WTC11 (cell line): ENCODE measurements around the gene ATP6V1C2. TPM values are rescaled to one million over a fixed set of nuclear protein-coding genes. Genes with fewer than 3 reads are reported as not detected.

Source experiments
- ATAC-seq: fragments of 200-7000 bp; cut with Tn5 transposase; 2 replicates; pipeline ENCODE4 v1.10.0; 2021; ENCODE audit warnings: mild to moderate bottlenecking, moderate library complexity
- CTCF ChIA-PET: fragments of 300-600 bp; sonication (Branson Sonifier 250); formaldehyde crosslinking; loops from one replicate; lab custom pipeline; 2021; ENCODE audit warnings: antibody characterized with exemption; lab: Charles Lee
- POLR2A ChIA-PET: fragments of 350-600 bp; sonication (Branson Sonifier 250); formaldehyde crosslinking; loops from one replicate; lab custom pipeline; 2021; ENCODE audit warnings: antibody characterized with exemption; lab: Charles Lee
- DNase-seq: peaks from one replicate; pipeline ENCODE4 v3.0.0; 2021; ENCODE audit warnings: low spot score
- H3K27ac Mint-ChIP-seq: 2 replicates; pipeline ENCODE4 v1.8.0; 2021; ENCODE audit warnings: mixed read lengths
- H3K27me3 Mint-ChIP-seq: 2 replicates; pipeline ENCODE4 v1.8.0; 2021; ENCODE audit warnings: low read depth, mild to moderate bottlenecking, moderate library complexity, mixed read lengths
- H3K36me3 Mint-ChIP-seq: 2 replicates; pipeline ENCODE4 v1.8.0; 2021; ENCODE audit warnings: mixed read lengths
- H3K4me1 Mint-ChIP-seq: 2 replicates; pipeline ENCODE4 v1.8.0; 2022; ENCODE audit warnings: mixed read lengths
- H3K4me3 Mint-ChIP-seq: 2 replicates; pipeline ENCODE4 v1.8.0; 2021; ENCODE audit warnings: mild to moderate bottlenecking, moderate library complexity, mixed read lengths
- H3K9me3 Mint-ChIP-seq: 2 replicates; pipeline ENCODE4 v1.8.0; 2021; ENCODE audit warnings: mixed read lengths
- CREB1 ChIP-seq: sonication (generic); formaldehyde crosslinking; IDR thresholded peaks from 2 replicates; pipeline ENCODE4 v1.8.0; 2023; ENCODE audit warnings: mild to moderate bottlenecking, missing genetic modification reagents
- ESRRA ChIP-seq: sonication (generic); formaldehyde crosslinking; IDR thresholded peaks from 2 replicates; pipeline ENCODE4 v1.8.1; 2022; ENCODE audit warnings: mild to moderate bottlenecking, missing genetic modification reagents, borderline replicate concordance
- FOXJ3 ChIP-seq: sonication (generic); formaldehyde crosslinking; IDR thresholded peaks from 2 replicates; pipeline ENCODE4 v1.9.0; 2021; ENCODE audit warnings: missing genetic modification reagents, mild to moderate bottlenecking, borderline replicate concordance
- FOXK1 ChIP-seq: sonication (generic); formaldehyde crosslinking; IDR thresholded peaks from 2 replicates; pipeline ENCODE4 v1.8.0; 2022; ENCODE audit warnings: mild to moderate bottlenecking, moderate library complexity, missing genetic modification reagents
- GRHL2 ChIP-seq: fragments of 250-450 bp; sonication (Bioruptor Pico); IDR thresholded peaks from 2 replicates; pipeline ENCODE4 v1.8.0; 2022; ENCODE audit warnings: mild to moderate bottlenecking, moderate library complexity; ENCODE audit not compliant: insufficient replicate concordance, severe bottlenecking
- GTF2I ChIP-seq: fragments of 250-450 bp; sonication (Bioruptor Pico); conservative IDR thresholded peaks from 2 replicates; pipeline ENCODE4 v1.4.0; 2021; ENCODE audit warnings: mild to moderate bottlenecking
- NR2C2 ChIP-seq: sonication (generic); formaldehyde crosslinking; IDR thresholded peaks from 2 replicates; pipeline ENCODE4 v1.8.0; 2022; ENCODE audit warnings: mild to moderate bottlenecking, missing genetic modification reagents
- PRRX2 ChIP-seq: fragments of 250-450 bp; sonication (Bioruptor Pico); IDR thresholded peaks from 2 replicates; pipeline ENCODE4 v1.8.0; 2021; ENCODE audit warnings: mild to moderate bottlenecking
- SOX15 ChIP-seq: fragments of 250-450 bp; sonication (Bioruptor Pico); IDR thresholded peaks from 2 replicates; pipeline ENCODE4 v1.9.0; 2021; ENCODE audit warnings: mild to moderate bottlenecking
- SP1 ChIP-seq: sonication (generic); formaldehyde crosslinking; conservative IDR thresholded peaks from 2 replicates; pipeline ENCODE4 v1.8.1; 2022; ENCODE audit warnings: missing genetic modification reagents
- TCF7 ChIP-seq: sonication (generic); formaldehyde crosslinking; IDR thresholded peaks from 2 replicates; pipeline ENCODE4 v1.8.0; 2022; ENCODE audit warnings: mild to moderate bottlenecking, low read depth, missing genetic modification reagents, moderate library complexity
- ZBTB21 ChIP-seq: sonication (generic); formaldehyde crosslinking; IDR thresholded peaks from 2 replicates; pipeline ENCODE4 v1.8.1; 2023; ENCODE audit warnings: mild to moderate bottlenecking, missing genetic modification reagents, borderline replicate concordance
- ZNF416 ChIP-seq: fragments of 250-450 bp; sonication (Bioruptor Pico); IDR thresholded peaks from 2 replicates; pipeline ENCODE4 v1.9.0; 2021; ENCODE audit warnings: mild to moderate bottlenecking, inconsistent platforms
- total RNA-seq: library from RNA; stranded (reverse); gene quantifications from 3 replicates; pipeline ENCODE4 v1.2.3, GENCODE V29; 2021
- TF ChIP-seq, protein P1 (sequence below): sonication (generic); formaldehyde crosslinking; IDR thresholded peaks from 2 replicates; pipeline ENCODE4 v1.8.1; 2023; ENCODE audit warnings: mild to moderate bottlenecking, missing genetic modification reagents, borderline replicate concordance
- TF ChIP-seq, protein P2 (sequence below): fragments of 200-600 bp; IDR thresholded peaks from 2 replicates; pipeline ENCODE4 v1.8.0; 2022; ENCODE audit warnings: antibody characterized with exemption
- TF ChIP-seq, protein P3 (sequence below): sonication (generic); formaldehyde crosslinking; conservative IDR thresholded peaks from 2 replicates; pipeline ENCODE4 v1.8.1; 2022; ENCODE audit warnings: mild to moderate bottlenecking, missing genetic modification reagents
- TF ChIP-seq, protein P4 (sequence below): sonication (generic); formaldehyde crosslinking; IDR thresholded peaks from 2 replicates; pipeline ENCODE4 v1.8.1; 2022; ENCODE audit warnings: missing genetic modification reagents, borderline replicate concordance
- TF ChIP-seq, protein P5 (sequence below): sonication (generic); formaldehyde crosslinking; IDR thresholded peaks from 2 replicates; pipeline ENCODE4 v1.8.1; 2023; ENCODE audit warnings: mild to moderate bottlenecking, missing genetic modification reagents
- TF ChIP-seq, protein P6 (sequence below): fragments of 250-450 bp; sonication (Bioruptor Pico); IDR thresholded peaks from 2 replicates; pipeline ENCODE4 v1.9.0; 2021; ENCODE audit warnings: mild to moderate bottlenecking
- TF ChIP-seq, protein P7 (sequence below): sonication (generic); formaldehyde crosslinking; IDR thresholded peaks from 2 replicates; pipeline ENCODE4 v1.8.0; 2023; ENCODE audit warnings: missing genetic modification reagents
- TF ChIP-seq, protein P8 (sequence below): fragments of 250-450 bp; sonication (Bioruptor Pico); conservative IDR thresholded peaks from 2 replicates; pipeline ENCODE4 v1.9.0; 2021; ENCODE audit warnings: mild to moderate bottlenecking

ATP6V1C2 gene
- total RNA-seq, 1 experiment from 2014 or later, result 0.42 TPM

DNA sequence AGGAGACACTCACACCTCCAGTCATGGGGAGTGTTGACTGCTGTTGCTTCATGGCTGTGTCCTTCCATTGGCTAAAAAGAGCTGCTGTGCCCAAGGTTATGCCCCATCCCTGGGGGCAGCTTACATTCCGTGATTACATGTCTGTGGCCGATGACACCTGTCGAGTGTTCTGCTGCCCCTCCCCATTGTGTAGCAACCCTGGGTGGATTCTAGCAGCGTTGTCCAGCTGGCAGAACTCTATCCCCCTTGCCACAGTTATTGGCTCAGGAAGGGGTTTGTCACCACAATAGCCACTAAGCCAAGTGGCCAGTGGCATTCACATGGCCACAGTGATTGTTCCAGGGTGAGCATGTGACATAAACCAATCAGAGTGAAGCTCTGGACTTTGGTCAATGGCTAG is 102.8 kb downstream of the ATP6V1C2 start:
- H3K36me3 Mint-ChIP-seq, result no peaks in the 10 kb centered on the region
- ATAC-seq (no peak), DNase-seq (no peak)
- CTCF ChIA-PET, result interaction anchor here (0.9 kb wide), 1 partner anchor 9 kb away, joined by 3 read pairs; no protein-coding TSS in a partner anchor
- no peaks in the 10 kb centered on the region; the same call in 1 of the 2 replicates for H3K27me3 Mint-ChIP-seq
- TF ChIP-seq GTF2I (CRISPR knock-in tag), result no peak
- TF ChIP-seq, protein P1, sequence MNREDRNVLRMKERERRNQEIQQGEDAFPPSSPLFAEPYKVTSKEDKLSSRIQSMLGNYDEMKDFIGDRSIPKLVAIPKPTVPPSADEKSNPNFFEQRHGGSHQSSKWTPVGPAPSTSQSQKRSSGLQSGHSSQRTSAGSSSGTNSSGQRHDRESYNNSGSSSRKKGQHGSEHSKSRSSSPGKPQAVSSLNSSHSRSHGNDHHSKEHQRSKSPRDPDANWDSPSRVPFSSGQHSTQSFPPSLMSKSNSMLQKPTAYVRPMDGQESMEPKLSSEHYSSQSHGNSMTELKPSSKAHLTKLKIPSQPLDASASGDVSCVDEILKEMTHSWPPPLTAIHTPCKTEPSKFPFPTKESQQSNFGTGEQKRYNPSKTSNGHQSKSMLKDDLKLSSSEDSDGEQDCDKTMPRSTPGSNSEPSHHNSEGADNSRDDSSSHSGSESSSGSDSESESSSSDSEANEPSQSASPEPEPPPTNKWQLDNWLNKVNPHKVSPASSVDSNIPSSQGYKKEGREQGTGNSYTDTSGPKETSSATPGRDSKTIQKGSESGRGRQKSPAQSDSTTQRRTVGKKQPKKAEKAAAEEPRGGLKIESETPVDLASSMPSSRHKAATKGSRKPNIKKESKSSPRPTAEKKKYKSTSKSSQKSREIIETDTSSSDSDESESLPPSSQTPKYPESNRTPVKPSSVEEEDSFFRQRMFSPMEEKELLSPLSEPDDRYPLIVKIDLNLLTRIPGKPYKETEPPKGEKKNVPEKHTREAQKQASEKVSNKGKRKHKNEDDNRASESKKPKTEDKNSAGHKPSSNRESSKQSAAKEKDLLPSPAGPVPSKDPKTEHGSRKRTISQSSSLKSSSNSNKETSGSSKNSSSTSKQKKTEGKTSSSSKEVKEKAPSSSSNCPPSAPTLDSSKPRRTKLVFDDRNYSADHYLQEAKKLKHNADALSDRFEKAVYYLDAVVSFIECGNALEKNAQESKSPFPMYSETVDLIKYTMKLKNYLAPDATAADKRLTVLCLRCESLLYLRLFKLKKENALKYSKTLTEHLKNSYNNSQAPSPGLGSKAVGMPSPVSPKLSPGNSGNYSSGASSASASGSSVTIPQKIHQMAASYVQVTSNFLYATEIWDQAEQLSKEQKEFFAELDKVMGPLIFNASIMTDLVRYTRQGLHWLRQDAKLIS (CRISPR knock-in tag), result no peak
- TF ChIP-seq, protein P2, sequence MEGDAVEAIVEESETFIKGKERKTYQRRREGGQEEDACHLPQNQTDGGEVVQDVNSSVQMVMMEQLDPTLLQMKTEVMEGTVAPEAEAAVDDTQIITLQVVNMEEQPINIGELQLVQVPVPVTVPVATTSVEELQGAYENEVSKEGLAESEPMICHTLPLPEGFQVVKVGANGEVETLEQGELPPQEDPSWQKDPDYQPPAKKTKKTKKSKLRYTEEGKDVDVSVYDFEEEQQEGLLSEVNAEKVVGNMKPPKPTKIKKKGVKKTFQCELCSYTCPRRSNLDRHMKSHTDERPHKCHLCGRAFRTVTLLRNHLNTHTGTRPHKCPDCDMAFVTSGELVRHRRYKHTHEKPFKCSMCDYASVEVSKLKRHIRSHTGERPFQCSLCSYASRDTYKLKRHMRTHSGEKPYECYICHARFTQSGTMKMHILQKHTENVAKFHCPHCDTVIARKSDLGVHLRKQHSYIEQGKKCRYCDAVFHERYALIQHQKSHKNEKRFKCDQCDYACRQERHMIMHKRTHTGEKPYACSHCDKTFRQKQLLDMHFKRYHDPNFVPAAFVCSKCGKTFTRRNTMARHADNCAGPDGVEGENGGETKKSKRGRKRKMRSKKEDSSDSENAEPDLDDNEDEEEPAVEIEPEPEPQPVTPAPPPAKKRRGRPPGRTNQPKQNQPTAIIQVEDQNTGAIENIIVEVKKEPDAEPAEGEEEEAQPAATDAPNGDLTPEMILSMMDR, result no peak
- TF ChIP-seq, protein P3, sequence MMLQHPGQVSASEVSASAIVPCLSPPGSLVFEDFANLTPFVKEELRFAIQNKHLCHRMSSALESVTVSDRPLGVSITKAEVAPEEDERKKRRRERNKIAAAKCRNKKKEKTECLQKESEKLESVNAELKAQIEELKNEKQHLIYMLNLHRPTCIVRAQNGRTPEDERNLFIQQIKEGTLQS (CRISPR knock-in tag), result no peak
- TF ChIP-seq, protein P4, sequence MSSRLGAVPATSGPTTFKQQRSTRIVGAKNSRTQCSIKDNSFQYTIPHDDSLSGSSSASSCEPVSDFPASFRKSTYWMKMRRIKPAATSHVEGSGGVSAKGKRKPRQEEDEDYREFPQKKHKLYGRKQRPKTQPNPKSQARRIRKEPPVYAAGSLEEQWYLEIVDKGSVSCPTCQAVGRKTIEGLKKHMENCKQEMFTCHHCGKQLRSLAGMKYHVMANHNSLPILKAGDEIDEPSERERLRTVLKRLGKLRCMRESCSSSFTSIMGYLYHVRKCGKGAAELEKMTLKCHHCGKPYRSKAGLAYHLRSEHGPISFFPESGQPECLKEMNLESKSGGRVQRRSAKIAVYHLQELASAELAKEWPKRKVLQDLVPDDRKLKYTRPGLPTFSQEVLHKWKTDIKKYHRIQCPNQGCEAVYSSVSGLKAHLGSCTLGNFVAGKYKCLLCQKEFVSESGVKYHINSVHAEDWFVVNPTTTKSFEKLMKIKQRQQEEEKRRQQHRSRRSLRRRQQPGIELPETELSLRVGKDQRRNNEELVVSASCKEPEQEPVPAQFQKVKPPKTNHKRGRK (CRISPR knock-in tag), result no peak
- TF ChIP-seq NR2C2 (CRISPR knock-in tag), result no peak
- TF ChIP-seq, protein P5, sequence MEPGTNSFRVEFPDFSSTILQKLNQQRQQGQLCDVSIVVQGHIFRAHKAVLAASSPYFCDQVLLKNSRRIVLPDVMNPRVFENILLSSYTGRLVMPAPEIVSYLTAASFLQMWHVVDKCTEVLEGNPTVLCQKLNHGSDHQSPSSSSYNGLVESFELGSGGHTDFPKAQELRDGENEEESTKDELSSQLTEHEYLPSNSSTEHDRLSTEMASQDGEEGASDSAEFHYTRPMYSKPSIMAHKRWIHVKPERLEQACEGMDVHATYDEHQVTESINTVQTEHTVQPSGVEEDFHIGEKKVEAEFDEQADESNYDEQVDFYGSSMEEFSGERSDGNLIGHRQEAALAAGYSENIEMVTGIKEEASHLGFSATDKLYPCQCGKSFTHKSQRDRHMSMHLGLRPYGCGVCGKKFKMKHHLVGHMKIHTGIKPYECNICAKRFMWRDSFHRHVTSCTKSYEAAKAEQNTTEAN (CRISPR knock-in tag), result no peak
- TF ChIP-seq TCF7 (CRISPR knock-in tag), result no peak
- TF ChIP-seq ZBTB21, result no peak
- no peak for TF ChIP-seq ZNF416 (CRISPR knock-in tag)
- no peak for TF ChIP-seq FOXK1 (CRISPR knock-in tag)
- TF ChIP-seq CREB1, result no peak
- no peak for TF ChIP-seq ESRRA (CRISPR knock-in tag)
- H3K4me3 Mint-ChIP-seq, result no peak overlapping the region
- POLR2A ChIA-PET, result no interaction called here
- H3K27ac Mint-ChIP-seq, result no peak overlapping the region
- no peaks in the 10 kb centered on the region for H3K4me1 Mint-ChIP-seq
- H3K9me3 Mint-ChIP-seq, result peaks cover 7% of the 10 kb centered on the region

DNA sequence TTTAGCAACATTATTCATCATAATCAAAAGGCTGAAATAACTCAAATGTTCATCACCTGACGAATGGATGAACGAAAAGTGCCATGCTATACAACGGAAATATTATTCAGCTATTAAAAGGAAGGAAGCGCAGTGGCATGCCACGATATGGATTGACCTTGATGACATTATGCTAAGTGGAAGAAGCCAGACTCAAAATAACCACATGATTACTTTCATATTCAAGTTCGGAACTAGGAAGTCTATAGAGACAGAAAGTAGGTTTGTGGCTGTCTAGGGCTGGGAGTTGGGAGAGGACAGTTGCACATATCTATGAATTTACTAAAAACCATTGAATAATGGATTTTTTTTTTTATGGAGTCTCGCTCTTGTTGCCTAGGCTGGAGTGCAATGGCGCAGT is 104.6 kb downstream of the ATP6V1C2 start:
- Mint-ChIP-seq H3K27ac (no peak overlapping the region), H3K9me3 (peaks cover 7% of the 10 kb centered on the region), H3K36me3 (no peaks in the 10 kb centered on the region), H3K4me1 (no peaks in the 10 kb centered on the region; the same call in 1 of the 2 replicates), H3K27me3 (peaks cover 1% of the 10 kb centered on the region; the same call in 1 of the 2 replicates), H3K4me3 (no peak overlapping the region)
- ATAC-seq, result no peak
- CTCF ChIA-PET, result no interaction called here
- no peak for DNase-seq
- POLR2A ChIA-PET, result interaction anchor here (0.8 kb wide), 1 partner anchor 205 kb away, joined by 3 read pairs; no protein-coding TSS in a partner anchor
- TF ChIP-seq, protein P6, sequence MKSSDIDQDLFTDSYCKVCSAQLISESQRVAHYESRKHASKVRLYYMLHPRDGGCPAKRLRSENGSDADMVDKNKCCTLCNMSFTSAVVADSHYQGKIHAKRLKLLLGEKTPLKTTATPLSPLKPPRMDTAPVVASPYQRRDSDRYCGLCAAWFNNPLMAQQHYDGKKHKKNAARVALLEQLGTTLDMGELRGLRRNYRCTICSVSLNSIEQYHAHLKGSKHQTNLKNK (CRISPR knock-in tag), result no peak
- no peak for TF ChIP-seq SOX15 (CRISPR knock-in tag)
- TF ChIP-seq, protein P7, sequence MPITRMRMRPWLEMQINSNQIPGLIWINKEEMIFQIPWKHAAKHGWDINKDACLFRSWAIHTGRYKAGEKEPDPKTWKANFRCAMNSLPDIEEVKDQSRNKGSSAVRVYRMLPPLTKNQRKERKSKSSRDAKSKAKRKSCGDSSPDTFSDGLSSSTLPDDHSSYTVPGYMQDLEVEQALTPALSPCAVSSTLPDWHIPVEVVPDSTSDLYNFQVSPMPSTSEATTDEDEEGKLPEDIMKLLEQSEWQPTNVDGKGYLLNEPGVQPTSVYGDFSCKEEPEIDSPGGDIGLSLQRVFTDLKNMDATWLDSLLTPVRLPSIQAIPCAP (CRISPR knock-in tag), result no peak
- no peak for TF ChIP-seq ZBTB21
- no peak for TF ChIP-seq PRRX2 (CRISPR knock-in tag)
- TF ChIP-seq SP1 (CRISPR knock-in tag), result no peak
- TF ChIP-seq GRHL2 (CRISPR knock-in tag), result no peak
- TF ChIP-seq FOXJ3, result no peak
- TF ChIP-seq, protein P8, sequence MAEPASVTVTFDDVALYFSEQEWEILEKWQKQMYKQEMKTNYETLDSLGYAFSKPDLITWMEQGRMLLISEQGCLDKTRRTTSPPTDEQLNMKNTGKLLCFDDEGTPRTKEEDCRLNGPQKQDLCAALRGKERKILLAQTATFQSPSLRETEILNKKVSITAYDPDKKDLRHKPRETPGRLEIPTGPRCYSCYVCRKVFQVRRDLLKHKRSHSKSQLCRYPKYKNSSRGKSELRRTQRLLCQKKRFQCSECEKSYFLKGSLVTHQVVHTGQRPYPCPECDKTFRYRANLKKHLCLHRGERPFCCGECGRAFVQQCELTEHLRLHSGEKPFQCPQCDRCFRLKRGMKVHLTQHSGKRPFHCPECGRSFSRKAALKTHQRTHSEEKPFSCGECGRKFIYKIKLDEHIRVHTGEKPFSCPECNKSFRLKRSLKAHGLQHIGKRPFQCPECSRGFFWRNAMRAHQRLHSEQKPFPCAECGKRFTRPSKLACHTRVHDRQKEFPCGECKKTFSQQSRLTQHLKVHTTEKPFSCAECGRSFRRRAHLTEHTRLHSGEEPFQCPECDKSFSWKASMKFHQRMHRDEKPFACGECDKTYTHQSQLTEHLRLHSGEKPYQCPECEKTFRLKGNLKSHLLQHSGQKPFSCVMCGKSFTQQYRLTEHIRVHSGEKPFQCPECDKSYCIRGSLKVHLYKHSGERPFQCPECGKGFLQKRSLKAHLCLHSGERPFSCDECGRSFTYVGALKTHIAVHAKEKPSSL (CRISPR knock-in tag), result no peak
- TF ChIP-seq, protein P5 (CRISPR knock-in tag), result no peak
